GM12874 (cell line): ENCODE results near the gene CD19.

Source experiments
- CTCF ChIP-seq: IDR thresholded peaks from 2 replicates; pipeline ENCODE4 v1.5.1; 2011; ENCODE audit warnings: low read depth, mild to moderate bottlenecking, control low read depth, low read length, moderate library complexity; ENCODE audit not compliant: insufficient read depth

Gene CD19

GRCh38 chr16:28982418-28982817, 50.6 kb downstream of the CD19 start:
- no peak for TF ChIP-seq CTCF

- no peak for TF ChIP-seq CTCF
These were observed 51.2 kb downstream of the CD19 start for GRCh38 chr16:28982949-28983348.

- no peak for TF ChIP-seq CTCF
These were observed 51.9 kb downstream of the CD19 start for GRCh38 chr16:28983644-28984043.

- no peak for TF ChIP-seq CTCF
These were observed 52.3 kb downstream of the CD19 start for GRCh38 chr16:28984091-28984490.

GRCh38 chr16:28984619-28985135, 52.9 kb downstream of the CD19 start, which contains the start of gene LAT:
Gene LAT (plus strand): TSS chr16:28985052. CDS start chr16:28985418, 366 bp downstream.
- no peak for TF ChIP-seq CTCF

- no peak for TF ChIP-seq CTCF
These were observed 53.7 kb downstream of the CD19 start for GRCh38 chr16:28985211-28986041.

- no peak for TF ChIP-seq CTCF
These were observed 54.3 kb downstream of the CD19 start for GRCh38 chr16:28986046-28986445.
